ENCODE measurements around the gene CYB5R2.
"Not testable (repeated sequence)": the region's sequence is repeated elsewhere in the genome, so short reads cannot be mapped to it uniquely, and the experiment has no call there.

The CYB5R2 gene

DNA sequence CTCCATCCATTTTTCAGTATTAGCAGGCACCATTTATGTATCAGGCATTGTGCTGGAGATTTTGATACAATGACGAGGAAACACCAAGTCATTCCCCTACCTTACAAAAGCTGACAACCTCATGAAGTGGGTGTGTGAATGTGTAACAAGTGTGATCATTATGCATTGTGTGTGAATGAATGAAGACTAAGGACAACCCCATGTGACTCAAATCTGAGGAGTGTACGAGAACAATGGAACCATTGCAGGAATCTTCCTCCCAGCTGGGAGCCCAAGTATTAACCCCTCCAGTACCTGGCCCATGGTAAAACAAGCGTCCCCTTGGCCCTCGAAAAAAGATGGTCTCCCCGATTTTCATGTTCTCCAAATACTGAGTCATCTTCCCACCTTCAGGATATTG, 4.4 kb downstream of the CYB5R2 start:
- no peak for DNase-seq (ENCODE audit: low read depth)

DNA sequence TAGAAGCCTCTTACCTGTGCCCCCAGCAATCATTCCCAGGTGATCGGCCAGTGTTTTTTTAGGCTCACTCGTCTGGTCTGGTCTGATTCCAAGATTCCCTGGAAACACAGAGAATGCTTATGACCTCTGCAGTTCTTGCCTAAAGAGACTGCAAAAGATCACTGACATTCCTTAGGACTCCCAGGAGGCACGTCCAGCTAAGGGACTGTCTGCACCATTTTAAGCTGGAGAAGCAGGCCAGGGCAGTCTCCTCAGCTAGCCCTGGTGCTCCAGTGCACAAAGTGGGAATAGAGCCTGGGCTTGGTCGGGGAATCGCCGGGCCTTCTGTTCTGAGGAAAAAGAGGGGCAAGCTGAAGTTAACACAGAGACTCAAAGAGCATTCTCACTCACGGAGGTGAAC, 4.8 kb downstream of the CYB5R2 start:
- DNase-seq (ENCODE audit: low read depth): no peak

DNA sequence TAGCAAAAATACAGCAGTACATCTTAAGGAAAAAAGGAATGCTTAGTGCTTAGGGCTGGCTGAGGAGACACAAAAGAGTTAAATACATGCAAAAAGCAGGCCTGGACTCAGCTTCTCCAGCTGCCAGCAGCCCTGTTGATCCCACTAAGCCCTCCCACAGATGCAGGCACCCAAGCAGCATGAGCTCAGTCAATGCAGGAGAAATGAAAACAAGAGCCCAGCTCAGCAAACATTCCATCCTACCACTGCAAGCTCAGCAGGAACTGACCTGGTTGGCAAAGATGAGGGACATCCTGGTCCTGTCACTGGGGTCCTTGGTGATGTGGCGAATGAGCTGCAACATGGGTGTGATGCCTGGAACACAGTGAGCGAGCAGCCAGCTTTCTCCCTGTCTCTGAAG, 5.8 kb downstream of the CYB5R2 start:
- no peak for DNase-seq (ENCODE audit: low read depth)

DNA sequence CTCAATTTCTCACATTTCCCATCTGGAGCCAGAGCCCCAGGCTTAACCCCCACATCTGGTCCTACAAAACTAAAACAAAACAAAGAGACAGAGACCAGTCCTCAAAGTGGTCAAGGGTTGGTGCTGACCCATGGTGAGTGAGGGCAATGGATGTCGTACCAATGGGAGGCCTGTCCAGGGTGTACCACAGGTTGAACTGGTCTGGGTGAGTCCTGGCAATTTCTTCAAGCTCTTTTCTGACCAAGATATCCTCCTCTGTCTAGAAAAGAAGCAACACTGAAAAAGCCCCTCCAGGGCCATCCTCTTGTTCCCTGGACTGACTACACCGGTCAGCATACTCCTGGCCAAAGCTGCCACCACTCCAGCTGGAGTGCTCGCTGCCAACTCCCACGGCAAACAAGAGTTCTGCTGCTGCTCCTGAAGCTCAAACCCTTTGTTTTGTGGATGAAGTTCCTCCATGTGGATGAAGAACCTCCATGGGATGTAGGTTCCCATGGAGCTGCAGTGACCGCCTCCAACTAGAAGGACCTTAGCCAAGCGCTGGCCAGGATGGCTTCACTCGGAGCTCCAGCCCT, 6.9 kb downstream of the CYB5R2 start:
- no peak for DNase-seq (ENCODE audit: low read depth)

DNA sequence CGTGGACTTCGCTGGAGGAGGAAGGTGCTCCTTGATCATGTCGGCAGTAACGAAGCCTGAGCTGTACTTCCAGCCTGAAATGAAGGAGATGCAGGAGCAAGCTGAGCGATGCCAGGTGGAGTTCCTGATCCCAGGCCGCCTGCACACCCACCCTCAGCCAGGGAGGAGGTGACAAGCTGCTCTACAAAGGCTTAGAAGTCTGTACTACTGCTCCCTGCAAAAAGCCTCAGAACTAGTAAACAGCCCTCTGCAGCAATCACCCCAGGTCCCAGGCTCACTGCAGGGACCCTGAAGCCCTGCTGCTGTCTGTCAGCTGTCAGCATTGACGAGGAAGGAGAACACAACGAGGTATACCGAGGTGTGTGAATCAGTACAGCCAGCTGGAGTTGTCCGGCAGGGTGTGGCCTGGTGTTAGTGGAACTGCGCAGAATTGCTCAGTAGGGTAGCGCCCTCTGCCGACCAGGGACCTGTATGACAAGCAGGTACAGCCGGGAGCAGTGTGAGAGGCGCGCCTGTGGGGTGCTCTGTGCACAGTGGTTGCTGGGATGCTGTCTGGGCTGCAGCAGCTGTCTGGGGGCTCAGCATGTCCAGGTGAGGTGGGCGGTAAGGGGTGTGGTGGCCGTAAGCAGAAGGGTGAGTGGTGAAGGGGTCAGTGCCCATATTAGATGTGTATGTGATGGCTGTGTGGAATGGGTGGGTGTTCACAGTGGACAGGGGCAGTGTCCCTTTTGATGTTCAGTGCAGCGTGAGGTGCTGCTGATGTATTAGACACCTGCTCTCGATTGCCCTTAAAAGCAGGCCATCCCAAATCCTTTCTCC, 7.6 kb downstream of the CYB5R2 start:
- peak; percentile 68 for DNase-seq (ENCODE audit: low read depth)

DNA sequence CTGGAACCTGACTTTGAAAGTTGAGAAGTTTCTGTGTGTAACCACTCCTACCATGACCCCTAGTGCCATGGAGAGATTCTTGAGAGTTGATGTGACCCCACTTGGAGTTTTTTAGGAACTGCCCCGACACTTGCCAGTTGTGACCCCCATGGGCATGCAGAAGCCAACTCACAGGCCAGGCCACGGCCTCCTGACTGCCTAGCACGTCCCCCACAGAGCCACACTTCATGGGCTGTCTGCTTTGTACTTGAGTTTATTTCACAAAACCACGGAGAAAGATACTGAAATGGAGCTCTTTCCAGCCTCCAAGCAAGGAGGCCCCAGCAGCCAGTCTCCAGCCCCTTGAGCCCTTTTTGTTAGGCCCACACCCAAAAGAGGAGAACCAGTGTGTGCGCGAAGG, 8.4 kb downstream of the CYB5R2 start:
- no peak for DNase-seq (ENCODE audit: low read depth)

DNA sequence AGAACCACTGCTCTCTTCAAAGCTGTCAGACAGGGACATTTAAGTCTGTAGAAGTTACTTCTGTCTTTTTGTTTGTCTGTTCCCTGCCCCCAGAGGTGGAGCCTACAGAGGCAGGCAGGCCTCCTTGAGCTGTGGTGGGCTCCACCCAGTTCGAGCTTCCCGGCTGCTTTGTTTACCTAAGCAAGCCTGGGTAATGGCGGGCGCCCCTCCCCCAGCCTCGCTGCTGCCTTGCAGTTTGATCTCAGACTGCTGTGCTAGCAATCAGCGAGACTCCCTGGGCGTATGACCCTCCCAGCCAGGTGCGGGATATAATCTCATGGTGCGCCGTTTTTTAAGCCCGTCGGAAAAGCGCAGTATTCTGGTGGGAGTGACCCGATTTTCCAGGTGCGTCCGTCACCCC, 9.8 kb downstream of the CYB5R2 start:
- DNase-seq (ENCODE audit: low read depth): not testable (repeated sequence)

DNA sequence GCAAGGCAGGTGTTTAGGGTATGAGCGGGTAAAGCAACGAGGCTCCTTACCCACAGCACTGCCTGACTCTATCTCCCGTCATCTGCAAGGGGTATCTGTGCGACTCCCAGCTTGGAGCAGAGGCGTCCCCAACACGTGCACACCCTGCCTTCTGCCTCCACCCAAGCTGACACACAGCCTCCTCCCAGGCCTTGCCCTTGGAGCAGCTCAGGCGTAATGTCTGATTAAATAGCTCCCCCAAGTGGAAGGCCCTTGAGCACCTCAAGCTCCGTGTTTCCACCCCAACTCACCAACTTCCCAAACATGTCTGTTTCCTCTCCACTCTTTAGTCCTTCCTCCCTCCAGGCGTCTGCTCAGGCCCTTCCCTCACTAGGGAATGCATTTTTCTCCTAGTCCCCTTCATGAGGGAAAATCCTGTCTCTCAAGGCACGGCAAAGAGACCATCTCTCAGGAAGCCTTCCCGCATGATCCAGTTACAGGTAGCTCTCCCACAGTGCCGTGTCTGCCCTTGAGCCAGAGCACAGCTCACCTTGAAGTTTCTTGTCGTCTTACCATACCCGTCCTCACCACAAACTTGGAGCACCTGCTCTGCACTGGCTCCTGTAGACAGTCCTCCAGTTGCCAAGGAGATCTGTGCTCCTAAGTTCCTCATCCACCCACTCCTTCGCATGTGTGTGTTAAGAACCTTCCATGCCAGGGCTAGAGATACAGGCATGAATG, 15.8 kb downstream of the CYB5R2 start:
- no peak for DNase-seq (ENCODE audit: low read depth)

DNA sequence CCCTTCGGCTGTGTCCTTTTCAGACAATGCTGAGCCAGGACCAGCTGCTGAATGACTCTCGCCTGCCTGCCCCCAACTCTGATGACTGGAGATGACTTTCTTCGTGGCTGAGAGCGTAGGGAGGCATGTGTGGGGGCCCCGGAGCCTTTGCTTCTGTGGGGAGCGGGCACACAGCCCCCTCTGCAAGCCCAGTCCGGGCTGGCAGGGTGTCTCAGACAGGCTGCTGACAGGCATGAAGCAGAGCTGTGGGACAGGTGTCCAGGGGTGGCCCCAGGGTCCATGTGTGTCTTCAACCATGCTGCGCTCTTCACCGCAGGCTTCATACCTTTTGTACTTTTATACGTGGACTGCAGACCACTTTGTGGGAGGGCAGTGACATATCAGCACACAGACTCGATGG, 16.6 kb downstream of the CYB5R2 start:
- no peak for DNase-seq (ENCODE audit: low read depth)

DNA sequence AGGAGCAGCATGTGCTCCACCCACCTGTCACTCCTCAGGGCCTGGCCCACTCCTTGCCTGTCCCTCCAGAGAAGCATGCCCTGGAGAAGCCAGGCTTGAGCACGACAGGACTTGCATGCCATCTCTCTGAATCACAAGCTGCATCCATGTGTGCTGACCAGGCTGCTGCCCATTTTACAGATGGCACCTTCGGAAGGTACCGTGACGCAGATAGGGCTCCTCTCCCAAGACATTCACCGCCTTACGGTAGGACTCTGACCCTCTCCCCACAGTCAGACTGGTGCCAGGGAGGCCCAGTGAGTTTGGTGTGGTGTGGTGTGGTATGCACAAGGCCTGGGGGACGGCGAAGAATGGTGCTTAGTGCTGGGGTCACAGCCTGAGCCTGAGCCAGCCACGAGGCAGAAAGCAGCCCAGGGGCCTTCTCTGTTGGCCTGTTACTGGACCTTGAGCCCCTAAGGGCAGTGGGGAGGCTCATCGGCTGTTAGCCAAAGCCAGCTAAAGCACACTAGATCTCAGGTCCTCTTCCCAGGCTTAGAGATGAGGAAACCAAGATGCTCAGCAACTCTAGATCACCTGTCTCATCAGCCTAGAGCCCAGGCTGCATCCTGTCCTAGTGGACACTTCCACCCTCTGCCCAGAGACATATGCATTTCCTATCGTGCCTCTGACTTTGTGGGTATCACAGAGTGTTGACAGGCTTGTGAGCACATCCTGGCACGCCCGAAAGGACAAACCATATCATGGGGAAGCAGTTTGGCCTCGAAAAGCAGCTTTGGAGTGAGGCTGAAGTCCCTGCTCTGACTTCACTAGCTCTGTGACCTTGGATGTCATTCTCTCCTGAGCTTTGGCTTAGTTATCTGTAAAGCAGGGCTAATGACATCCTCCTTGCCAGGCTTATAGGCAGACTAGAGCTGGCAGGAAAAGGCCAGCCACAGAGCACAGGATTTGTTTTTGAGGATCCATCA, 17.8 kb downstream of the CYB5R2 start:
- no peak for DNase-seq (ENCODE audit: low read depth)

DNA sequence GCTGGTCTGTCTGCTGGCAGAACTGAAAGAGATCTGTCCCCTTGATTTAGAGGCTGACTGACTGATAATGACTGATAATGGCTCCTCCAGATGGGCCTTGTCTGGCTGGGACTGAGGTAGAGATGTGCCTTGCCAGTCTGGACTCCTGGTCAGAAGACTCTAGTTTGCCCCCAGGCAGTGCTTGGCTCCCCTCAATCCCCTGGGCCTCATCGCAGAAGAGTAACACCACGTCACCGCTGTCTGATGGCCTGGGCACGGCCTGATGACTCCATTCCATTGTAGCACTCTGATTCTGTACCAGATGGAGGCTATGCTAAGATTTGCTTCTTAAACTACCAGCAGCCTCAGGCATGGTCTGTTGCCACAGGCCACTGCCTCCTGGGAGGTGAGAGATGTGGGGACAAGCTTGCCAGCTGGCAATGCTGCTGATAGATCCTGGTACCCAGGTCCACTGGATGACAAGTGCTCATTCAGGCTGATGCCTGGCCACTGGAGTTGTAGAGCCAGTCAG, 19.1 kb downstream of the CYB5R2 start:
- no peak for DNase-seq (ENCODE audit: low read depth)

DNA sequence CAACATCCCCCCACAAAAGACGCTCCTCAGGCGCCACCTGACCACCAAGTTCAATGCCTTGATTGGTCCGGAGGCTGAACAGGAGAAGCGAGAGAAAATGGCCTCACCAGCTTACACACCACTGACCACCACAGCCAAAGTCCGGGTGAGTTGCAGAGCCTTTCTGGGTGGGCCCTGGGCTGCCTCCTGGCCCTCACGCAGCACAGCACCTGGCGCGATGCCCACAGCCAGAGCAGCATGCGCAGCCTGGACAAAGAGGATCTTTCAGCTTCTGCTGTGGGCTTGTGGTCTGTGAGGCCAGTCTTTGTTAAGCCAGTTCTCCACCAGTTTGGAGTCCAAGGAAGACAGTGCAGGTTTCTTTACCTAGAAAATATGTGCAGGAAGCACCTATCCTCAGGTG, 21.6 kb downstream of the CYB5R2 start:
- no peak for DNase-seq (ENCODE audit: low read depth)

DNA sequence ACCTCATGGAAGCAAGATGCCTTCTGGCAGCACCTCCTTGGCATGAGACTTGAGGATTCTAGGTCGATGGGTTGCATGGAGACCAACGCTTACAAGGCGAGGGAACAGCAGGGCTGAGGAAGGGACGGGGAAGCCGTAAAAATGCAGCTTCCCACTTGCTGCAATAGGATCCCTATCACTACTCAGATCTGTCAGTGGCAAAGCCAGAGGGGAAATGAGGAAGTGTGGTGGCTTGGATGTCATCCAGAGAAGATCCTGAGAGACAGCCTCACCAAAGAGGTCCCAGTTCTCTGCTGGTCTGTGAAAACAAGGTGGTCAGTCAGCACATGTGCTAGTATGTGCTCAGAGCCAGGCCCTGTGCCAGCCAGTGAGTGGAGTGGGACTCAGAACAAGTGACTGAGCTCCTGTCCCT, 22.2 kb downstream of the CYB5R2 start:
- no peak for DNase-seq (ENCODE audit: low read depth)

DNA sequence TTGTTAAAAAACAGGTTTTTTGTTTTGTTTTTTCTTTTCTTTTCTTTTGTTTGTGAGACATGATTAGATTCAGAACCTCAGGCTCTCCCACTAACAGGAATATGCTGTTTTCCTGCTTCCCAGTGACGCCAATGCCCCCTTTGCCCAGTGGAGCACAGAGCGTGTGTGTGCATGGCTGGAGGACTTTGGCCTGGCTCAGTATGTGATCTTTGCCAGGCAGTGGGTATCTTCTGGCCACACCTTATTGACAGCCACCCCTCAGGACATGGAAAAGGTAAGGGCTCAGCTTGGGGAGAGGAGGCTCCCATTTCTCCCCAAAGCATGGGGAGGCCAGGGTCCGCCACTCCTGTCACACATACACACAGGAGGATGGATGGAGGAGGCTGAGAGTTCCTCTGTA, 25.0 kb downstream of the CYB5R2 start:
- DNase-seq (ENCODE audit: low read depth): no peak

DNA sequence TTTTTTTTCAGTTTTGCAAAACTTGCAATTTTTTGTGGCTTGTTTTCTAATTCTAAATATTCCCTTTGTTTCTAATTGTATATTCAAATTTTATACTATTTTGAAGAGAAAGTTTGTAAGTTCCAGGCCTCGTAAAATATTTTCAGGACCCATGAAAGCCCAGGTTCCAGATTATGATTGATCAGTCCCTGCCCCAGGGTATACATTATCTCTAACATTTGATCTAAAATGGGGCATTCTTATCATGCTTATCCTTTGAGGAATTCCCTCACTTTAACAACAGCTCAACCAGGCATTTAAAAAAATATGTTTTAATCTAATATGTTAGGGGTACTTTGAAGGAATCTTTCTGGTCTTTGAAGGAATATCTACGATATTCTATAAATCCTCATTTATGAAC, 26.4 kb downstream of the CYB5R2 start:
- DNase-seq (ENCODE audit: low read depth): no peak

DNA sequence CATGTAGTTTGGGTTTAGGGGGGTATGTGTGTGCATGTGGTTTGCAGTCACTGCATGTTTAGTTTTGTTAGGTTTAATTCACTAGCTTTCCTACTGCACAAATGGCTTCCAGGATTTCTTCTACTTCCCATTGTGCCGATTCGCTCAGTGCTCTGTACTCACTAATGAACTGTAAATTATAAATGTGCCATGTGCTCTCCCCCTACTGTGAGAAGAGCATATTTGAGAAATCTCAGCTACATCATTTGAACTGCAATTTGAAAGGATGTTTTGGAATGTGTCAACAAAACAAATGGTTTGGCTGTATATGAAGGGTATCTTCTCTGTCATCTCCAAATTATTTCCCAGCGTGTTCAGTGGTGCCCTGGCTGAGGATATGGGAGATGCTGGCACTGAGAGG, 28.1 kb downstream of the CYB5R2 start:
- DNase-seq (ENCODE audit: low read depth): no peak

DNA sequence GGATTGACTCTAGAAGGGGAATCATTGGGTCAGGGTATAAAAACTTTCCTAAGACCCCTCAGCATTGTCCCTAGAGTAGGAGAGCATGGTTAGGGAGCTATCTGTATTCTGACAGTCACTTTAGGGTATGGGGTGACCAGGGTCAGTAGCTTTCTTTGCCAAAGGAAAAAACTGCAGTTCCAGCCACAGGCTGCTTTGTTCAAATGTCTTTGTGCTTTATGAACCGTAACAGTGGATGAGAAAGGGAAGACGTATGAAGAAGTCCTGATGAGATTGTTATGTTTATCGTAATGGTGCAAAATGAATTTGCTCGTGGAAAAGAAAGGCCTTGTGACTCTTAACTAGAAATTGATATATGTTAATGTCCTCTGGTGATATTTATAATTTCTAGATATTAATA, 30.0 kb downstream of the CYB5R2 start:
- DNase-seq (ENCODE audit: low read depth): no peak

DNA sequence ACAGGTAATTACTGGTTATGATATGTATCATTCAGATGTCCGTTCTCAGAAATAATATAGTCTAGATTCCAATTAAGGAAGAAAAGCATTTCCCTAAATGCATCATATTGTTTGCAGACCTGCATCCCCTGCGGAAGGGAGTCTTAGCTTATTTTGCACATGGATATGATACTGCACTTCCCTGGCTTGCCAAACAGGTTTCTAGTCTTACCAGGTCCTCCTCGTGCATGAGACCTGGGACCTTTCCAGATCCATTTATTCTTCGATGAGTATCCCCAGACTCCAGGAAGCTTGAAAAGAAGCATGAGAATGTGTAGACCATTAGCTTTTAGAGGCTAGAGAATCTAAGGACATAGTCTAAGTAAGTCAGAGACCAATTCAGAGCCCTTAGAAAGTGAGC, 30.6 kb downstream of the CYB5R2 start:
- DNase-seq (ENCODE audit: low read depth): no peak

DNA sequence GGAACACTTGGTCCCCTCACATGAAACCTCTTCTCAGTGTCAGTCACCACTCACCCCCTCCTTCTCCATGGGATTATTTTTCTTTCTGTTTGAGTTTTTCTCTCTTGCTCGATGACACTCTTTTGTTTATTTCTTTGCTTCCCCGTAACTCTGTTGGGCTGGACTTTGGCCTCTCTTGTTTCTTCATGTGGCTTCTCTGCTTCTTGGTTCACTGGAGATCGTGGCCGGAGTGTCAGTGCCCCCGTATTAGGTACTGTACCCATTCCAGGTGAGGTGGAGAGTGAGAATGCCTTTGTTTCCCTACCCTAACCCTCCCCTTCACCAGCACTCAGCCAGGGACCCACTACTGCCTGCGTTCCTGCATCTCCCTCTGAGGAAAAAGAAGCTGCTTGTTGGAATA, 32.5 kb downstream of the CYB5R2 start:
- DNase-seq (ENCODE audit: low read depth): no peak

DNA sequence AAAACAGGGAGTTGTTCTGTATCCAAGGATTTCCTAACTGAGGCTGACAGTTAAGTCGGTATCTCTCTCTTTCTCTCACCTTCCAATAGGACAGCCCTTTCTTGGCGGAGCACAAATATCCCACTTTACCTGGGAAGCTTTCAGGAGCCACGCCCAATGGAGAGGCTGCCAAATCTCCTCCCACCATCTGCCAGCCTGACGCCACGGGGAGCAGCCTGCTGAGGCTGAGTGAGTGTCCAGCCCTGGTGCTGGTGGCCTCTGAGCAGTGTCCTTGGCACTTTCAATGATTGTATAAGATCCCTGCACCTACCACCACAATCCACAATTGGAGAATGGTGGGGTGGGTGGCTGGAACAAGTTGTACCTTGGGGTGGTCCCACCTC, 33.7 kb downstream of the CYB5R2 start:
- DNase-seq (ENCODE audit: low read depth): no peak

DNA sequence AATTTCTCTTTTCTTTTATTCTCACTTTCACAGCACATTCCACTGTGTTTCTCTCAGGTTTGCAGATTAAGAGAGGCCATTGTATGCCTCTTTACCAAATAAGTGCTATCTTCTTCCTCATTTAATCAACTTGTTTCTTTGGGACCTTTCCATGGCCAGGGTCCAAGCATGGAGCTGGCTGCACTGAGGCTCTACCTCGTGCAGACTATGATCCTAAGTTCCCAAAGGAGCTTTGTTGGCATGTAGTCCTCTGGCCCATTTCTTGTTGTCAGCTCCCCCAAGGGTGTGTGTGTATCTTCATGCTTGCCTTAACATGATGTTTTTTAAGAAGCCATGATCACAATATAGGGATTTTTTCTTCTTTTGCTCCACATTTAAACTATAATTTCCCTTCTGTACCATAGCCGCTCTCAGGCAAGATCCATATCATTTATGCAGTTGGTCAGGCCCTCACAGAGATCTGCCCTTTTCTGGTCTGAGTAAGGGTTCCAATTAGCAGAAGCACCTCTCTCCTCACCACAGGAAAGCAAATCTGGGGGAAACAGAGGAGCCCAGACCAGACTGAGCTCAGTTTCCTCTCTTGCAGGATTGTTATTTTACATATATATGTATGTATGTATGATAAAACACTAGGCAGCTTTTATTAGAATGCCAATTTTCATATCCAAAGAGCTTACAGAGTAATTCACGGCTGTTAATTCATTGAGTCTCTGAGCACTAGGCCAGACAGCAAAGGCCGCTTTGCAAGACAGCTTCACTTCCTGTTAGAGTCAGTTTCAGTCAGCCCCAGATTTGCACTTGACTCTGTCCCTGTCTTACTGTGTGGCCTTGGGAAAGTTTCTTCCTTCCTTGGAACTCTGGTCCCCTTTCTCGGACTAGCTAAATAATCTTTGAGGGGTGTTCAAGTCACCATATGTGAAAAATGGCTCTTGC, 34.3 kb downstream of the CYB5R2 start:
- DNase-seq (ENCODE audit: low read depth): no peak

All from activated T-cell treated with anti-CD3 and anti-CD28 coated beads for 1 hour (primary cell).